Measurements from ENCODE around the gene HRAS.

Gene HRAS

GRCh38 chr11:491358-491757 lies 44.0 kb downstream of the HRAS start:
- H3K27ac Mint-ChIP-seq = no peak overlapping the region
- H3K36me3 Mint-ChIP-seq (ENCODE audit: low read depth) = peaks cover 8% of the 10 kb centered on the region
- DNase-seq (no peak), ATAC-seq (no peak)
- H3K9me3 Mint-ChIP-seq = no peaks in the 10 kb centered on the region
- H3K4me1 Mint-ChIP-seq = no peaks in the 10 kb centered on the region
- no peak overlapping the region for H3K4me3 Mint-ChIP-seq
- no peaks in the 10 kb centered on the region for H3K27me3 Mint-ChIP-seq

- Mint-ChIP-seq H3K9me3 (no peaks in the 10 kb centered on the region), H3K27me3 (no peaks in the 10 kb centered on the region), H3K4me3 (no peak overlapping the region), H3K4me1 (no peaks in the 10 kb centered on the region), H3K36me3 (ENCODE audit: low read depth) (peaks cover 7% of the 10 kb centered on the region), H3K27ac (no peak overlapping the region)
- DNase-seq (no peak), ATAC-seq (no peak)
Measured at GRCh38 chr11:490930-491260, 44.5 kb downstream of the HRAS start.

GRCh38 chr11:490186-490929 lies 45.0 kb downstream of the HRAS start:
- Mint-ChIP-seq H3K36me3 (ENCODE audit: low read depth) (peaks cover 4% of the 10 kb centered on the region), H3K9me3 (no peaks in the 10 kb centered on the region), H3K4me1 (no peaks in the 10 kb centered on the region), H3K27me3 (no peaks in the 10 kb centered on the region), H3K27ac (no peak overlapping the region), H3K4me3 (no peak overlapping the region)
- DNase-seq (no peak), ATAC-seq (no peak)

GRCh38 chr11:489610-490185 lies 45.7 kb downstream of the HRAS start:
- Mint-ChIP-seq H3K27ac (no peak overlapping the region), H3K4me1 (no peaks in the 10 kb centered on the region), H3K9me3 (no peaks in the 10 kb centered on the region), H3K4me3 (no peak overlapping the region), H3K36me3 (ENCODE audit: low read depth) (peaks cover 2% of the 10 kb centered on the region), H3K27me3 (no peaks in the 10 kb centered on the region)
- no peak for DNase-seq
- no peak for ATAC-seq

GRCh38 chr11:488992-489391 lies 46.4 kb downstream of the HRAS start:
- H3K4me1 Mint-ChIP-seq = no peaks in the 10 kb centered on the region
- no peak overlapping the region for H3K27ac Mint-ChIP-seq
- no peaks in the 10 kb centered on the region for H3K27me3 Mint-ChIP-seq
- no peaks in the 10 kb centered on the region for H3K9me3 Mint-ChIP-seq
- no peak overlapping the region for H3K4me3 Mint-ChIP-seq
- DNase-seq = no peak
- H3K36me3 Mint-ChIP-seq (ENCODE audit: low read depth) = no peaks in the 10 kb centered on the region
- ATAC-seq = no peak

GRCh38 chr11:488579-488978 lies 46.8 kb downstream of the HRAS start:
- Mint-ChIP-seq H3K27ac (no peak overlapping the region), H3K27me3 (no peaks in the 10 kb centered on the region), H3K9me3 (no peaks in the 10 kb centered on the region), H3K4me3 (no peak overlapping the region), H3K36me3 (ENCODE audit: low read depth) (no peaks in the 10 kb centered on the region), H3K4me1 (no peaks in the 10 kb centered on the region)
- no peak for ATAC-seq
- DNase-seq = no peak

GRCh38 chr11:488062-488461 lies 47.3 kb downstream of the HRAS start:
- no peaks in the 10 kb centered on the region for H3K27me3 Mint-ChIP-seq
- H3K27ac Mint-ChIP-seq = no peak overlapping the region
- no peak overlapping the region for H3K4me3 Mint-ChIP-seq
- no peaks in the 10 kb centered on the region for H3K36me3 Mint-ChIP-seq (ENCODE audit: low read depth)
- ATAC-seq = no peak
- no peaks in the 10 kb centered on the region for H3K9me3 Mint-ChIP-seq
- no peaks in the 10 kb centered on the region for H3K4me1 Mint-ChIP-seq
- no peak for DNase-seq

- no peaks in the 10 kb centered on the region for H3K9me3 Mint-ChIP-seq
- no peaks in the 10 kb centered on the region for H3K36me3 Mint-ChIP-seq (ENCODE audit: low read depth)
- no peak for ATAC-seq
Measured at GRCh38 chr11:487571-488021, 47.8 kb downstream of the HRAS start.

GRCh38 chr11:486189-486588 lies 49.2 kb downstream of the HRAS start:
- ATAC-seq (no peak), DNase-seq (no peak)
- no peaks in the 10 kb centered on the region for H3K9me3 Mint-ChIP-seq
- H3K36me3 Mint-ChIP-seq (ENCODE audit: low read depth) = no peaks in the 10 kb centered on the region
- no peak overlapping the region for H3K27ac Mint-ChIP-seq
- H3K27me3 Mint-ChIP-seq = no peaks in the 10 kb centered on the region
- H3K4me3 Mint-ChIP-seq = no peak overlapping the region
- no peaks in the 10 kb centered on the region for H3K4me1 Mint-ChIP-seq

More at GRCh38 chr11:487571-488021, 47.8 kb downstream of the HRAS start:
- no peaks in the 10 kb centered on the region for H3K27me3 Mint-ChIP-seq
- H3K27ac Mint-ChIP-seq = no peak overlapping the region
- no peak overlapping the region for H3K4me3 Mint-ChIP-seq
- H3K4me1 Mint-ChIP-seq = no peaks in the 10 kb centered on the region
- DNase-seq = no peak

- H3K4me3 Mint-ChIP-seq = no peak overlapping the region
- no peak overlapping the region for H3K27ac Mint-ChIP-seq
- H3K4me1 Mint-ChIP-seq = peaks cover 2% of the 10 kb centered on the region
- no peaks in the 10 kb centered on the region for H3K27me3 Mint-ChIP-seq
- no peak for ATAC-seq
- no peak for DNase-seq
- H3K9me3 Mint-ChIP-seq = no peaks in the 10 kb centered on the region
- no peaks in the 10 kb centered on the region for H3K36me3 Mint-ChIP-seq (ENCODE audit: low read depth)
Measured at GRCh38 chr11:484616-485015, 50.8 kb downstream of the HRAS start.
